Activated naive CD4-positive, alpha-beta T cell treated with anti-CD3 and anti-CD28 coated beads, Interleukin-2, amount 50 U/mL, for 16 hours (primary cell): ENCODE measurements around the gene KATNBL1.

Source experiments
- DNase-seq: peaks from one replicate; pipeline ENCODE4 v3.0.0-alpha.2; 2020

The KATNBL1 gene, protein sequence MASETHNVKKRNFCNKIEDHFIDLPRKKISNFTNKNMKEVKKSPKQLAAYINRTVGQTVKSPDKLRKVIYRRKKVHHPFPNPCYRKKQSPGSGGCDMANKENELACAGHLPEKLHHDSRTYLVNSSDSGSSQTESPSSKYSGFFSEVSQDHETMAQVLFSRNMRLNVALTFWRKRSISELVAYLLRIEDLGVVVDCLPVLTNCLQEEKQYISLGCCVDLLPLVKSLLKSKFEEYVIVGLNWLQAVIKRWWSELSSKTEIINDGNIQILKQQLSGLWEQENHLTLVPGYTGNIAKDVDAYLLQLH

DNA sequence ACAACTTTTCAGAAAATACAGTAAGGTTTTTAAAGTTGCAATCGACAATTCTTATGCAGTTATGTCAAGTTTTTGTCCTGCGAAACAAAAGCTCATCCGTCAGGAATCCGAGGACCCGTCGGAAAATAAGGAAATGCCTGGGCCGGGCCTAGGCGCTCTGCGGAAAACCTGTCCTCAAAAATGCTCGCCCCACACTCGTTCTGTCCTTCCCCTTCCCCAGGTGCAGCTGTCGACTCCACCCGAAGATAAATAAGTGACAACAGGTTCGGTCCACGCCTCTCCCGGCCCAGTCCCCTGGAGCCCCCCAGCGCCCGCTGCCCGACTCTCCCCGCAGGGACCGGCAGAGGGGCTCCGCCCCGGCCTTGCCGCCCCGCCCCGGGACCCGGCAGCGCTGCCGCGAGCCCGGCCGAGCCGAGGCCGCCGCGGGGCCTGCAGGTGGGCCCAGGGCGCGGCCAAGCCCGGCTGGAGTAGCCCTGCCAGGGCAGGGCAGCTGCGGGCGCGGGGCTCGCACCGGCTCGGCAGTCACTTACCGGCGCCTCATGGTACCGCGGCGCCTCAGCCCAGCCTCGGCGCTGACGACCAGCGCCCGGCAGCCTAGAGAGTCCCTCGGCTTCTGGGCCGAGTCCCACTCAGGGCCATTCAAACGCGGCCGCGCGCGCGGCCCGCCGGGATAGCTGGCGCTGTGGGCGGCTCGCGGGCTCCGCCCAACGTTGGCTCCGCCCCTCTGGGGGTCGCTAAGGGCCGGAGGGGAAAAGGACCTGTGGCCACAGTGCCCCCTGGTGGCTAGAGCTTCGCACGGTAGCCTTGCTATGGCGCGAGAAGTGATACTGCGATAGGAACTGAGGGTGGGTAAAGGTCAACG lies at the start of gene KATNBL1:
KATNBL1 (minus strand) TSS at position 676 of the 862 bp plus-strand sequence. CDS start 46,420 bp downstream, outside the sequence.
- peak; percentile 98 for DNase-seq

DNA sequence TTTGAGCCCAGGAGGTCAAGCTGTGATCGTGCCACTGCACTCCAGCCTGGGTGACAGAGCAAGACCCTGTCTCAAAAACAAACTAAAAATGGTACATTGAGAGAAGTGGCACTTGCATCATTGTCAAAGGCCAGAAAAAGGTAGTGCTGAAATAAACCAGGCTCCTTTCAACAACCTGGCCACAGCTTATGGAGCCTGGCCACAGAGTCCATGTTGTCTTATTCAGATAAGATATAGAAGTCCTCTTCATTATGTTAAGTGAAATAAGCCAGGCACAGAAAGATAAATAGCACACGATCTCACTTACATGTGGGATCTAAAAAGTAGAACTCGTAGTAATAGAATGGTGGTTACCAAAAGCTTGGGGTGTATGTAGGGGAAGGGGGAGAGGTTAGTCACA lies 49.7 kb upstream of the KATNBL1 start:
- DNase-seq, result no peak

DNA sequence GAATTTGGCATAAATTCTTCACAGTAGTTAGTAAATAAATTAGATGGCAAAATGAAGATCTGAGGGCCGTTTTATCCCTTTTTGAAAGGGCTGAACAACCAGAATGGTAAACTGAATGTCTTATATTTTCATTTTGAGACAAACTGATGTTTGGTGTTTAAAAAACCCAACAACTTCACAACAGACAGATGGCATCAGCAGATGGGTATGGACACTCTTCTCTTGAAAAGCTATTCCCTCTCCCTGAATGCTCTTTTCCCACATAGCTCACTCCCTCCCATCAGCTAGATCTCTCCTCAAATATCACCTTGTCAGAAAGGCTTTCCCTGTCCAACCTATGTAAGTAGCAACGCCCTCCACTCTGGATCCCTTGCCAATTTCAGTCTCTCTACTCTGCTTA lies 48.3 kb upstream of the KATNBL1 start:
- DNase-seq, result no peak

DNA sequence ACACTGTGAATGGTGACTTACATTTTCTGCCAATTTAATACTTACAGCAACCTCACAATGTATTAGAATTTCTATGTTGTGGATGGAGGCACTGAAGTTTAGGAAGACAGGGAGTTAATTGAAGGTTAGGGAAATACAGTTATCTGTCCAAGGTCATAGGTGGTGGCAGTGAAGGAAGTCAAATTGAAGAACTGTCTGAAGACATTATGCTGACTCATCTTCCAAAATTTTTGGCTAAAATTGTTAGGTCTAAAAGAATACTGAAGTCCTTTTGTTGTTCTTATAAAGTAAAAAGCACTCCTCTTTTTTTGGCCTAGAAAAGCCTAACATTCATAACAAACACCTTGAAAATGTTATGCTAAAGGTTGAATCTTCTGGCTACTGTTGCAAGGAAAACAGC lies 42.6 kb upstream of the KATNBL1 start:
- no peak for DNase-seq

DNA sequence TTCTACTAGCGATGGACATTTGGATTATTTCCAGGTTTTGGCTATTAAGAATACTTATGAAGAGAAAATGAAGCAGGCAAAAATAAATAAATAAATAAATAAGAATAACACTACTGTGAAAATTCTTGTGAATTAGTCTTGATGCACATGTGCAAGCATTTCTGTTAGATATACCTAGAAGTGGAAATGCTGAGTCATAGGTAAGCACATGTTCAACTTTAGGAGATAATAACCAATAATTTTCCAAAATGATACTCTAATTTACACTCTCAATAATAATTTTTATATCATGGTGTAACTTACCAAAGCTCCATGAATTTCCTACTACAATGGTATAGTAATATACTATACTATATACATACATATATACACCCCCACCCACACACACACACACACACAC lies 38.3 kb upstream of the KATNBL1 start:
- DNase-seq, result no peak

DNA sequence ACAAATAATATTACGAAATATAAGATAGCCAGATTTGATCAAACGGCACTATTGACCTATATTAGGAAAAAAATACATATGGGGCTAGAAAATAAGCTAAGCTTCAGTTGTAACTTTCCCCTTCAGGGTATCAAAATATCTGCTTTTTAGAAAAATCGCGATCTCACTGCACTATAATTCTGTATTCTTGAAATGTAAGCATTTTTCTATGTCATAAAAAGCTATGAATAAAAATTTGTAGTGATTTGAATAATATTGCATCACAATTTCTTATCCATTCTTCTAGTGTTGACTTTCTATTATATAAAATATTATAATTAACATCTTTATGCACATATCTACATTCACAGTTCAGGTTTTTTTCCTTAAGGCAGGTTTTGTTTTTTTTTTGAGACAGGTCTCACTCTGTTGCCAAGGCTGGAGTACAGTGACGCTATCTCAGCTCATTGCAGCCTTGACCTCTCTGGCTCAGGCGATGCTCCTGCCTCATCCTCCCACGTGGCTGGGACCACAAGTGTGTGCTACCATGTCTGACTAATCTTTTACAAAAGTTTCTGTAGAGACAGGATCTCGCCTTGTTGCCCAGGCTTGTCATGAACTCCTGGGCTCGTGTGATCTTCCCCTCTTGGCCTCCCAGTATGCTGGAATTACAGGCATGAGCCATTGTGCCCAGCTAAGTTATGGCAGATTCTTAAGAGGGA lies 36.5 kb upstream of the KATNBL1 start:
- no peak for DNase-seq

DNA sequence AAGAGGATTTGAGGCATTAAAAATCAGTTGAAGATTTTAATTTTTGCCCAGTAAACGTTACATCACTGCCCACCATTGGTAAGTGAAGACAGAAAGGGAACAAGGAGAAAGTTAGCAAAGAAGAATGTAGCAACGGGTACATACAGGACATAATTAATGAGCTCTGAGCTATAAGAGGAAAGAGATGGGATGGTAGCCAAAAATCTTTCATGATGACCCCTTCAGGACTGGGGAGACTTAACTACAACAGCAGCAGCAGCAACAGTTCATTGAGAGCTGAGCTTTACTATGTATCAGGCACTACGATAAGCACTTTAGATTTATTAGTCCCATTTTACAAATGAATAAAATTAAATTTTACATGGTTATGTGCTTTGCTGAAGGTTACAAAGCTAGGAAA lies 33.3 kb upstream of the KATNBL1 start:
- no peak for DNase-seq

DNA sequence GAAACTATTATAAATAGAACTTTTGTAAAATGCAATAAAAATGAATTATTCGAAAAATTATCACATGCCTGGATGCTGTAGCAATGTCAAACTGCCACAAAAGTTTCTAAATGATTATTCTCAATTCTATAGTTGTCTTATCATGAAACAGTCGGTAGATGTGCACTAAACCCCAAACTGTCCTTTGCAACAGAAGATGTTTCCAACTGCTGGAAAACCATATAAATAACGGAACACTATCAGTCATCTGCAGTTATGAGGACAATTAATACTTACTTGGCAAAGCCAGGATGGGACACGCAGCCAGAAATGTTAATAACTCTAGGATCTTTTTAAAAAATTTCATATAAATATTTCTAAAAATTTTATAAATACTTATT lies 32.4 kb upstream of the KATNBL1 start:
- DNase-seq, result no peak

DNA sequence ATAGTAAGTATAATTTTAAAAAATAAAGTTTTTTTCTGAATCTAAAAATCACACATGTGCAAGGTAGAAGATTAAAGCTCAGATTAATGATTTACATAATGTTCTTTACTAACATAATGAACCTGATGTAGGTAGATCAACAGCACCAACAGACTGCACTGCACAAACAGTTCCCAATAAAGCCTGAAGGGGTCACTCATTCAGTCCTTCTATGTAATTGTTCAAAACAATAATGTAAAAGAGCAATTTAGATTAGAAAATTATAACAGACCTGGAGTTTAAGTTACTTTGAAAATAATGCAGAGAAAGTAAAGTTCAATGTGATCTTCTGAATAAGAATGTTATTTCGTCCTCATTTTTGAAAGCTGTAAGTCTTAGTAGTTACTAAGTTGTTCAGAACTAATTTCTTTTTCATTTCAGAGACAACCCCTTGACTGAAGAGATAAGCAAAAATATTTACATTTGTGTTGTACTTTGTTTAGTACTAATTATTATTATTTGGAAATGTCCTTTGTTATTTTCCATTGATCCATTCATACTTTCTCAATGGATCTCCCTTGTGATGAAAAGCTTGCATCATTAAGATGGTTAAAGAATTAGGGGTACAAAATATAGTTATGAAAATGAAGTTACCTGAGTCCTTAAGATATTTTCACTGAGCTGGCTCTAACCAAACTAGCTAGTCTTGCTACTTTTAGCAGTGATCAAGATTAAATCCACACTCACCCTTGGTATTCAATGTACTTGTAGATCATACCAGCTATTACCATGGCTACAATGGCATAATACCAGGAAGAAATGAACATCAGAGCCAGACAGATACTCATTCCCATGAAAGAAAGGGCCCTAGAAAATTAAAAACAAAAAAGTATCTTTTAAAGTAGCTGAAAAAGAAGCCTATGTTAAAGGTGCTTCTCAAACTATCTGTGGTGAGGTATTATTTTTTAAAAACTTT lies 31.8 kb upstream of the KATNBL1 start:
- no peak for DNase-seq

DNA sequence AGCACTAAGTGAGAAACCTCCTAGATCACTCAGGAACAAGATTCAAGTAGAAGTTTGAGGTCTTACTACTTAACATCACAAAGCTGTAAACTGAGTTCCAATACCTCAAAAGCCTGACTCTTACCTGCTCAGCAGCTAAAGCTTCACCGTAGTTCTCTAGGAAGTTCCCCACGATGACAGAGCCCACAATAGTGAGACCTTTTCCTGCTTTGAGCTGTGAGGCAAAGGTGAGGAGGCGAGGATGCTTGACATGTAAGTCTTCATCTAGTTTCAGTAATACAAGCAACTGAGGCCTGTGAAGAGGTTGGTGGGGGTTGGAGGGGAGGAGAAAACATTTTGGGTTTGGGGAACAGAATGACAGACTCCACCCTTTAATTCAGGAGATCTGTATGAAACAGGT lies 30.6 kb upstream of the KATNBL1 start:
- no peak for DNase-seq

DNA sequence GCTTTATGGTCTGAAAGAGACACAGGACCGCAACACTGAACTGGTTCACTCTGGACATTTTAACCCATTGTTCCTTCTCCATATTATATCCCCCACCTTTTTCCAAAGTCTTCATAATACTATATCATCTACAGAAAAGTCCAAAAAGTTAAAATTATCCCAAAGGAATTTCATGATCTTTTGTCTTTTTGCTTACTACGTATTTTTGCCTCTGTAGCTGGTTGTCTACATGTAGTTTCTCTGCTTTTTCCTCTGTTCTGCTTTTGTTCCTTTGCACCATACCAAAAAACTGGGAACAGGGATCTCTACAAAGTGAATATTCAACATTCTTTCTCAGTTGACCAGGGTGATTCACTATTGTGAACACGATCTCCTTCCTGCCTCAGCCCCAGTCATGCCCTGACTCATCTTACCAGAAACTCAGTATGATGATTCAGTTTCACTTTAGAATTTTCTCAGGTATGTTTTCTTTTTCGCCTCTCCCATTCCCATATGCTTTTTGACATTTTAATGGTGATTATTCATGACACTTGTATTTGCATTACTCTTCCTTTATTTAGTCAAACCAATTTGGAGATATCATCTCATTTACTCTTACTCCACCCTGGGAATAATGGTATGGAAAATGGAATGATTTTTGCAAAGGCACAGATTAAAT lies 29.4 kb upstream of the KATNBL1 start:
- DNase-seq, result peak; percentile 50

DNA sequence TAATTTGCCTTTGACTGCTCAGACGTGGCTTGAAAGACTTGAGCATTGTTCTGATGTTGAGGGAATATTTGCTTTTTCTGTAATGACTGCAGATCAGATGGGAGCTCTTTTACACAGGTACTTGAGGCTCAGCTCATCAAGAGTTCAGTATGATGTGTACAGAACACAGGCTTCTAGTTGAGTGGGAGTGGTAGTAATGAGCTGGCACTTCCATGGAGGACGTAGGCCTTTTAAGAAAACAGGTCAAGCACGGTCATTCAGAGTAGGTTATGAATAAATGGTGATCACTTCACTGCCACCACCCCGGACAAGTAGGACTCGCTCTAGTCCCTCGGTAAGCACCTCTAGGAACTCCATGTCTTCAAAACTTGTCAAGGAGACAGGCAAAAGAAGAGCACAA lies 23.7 kb upstream of the KATNBL1 start:
- no peak for DNase-seq

DNA sequence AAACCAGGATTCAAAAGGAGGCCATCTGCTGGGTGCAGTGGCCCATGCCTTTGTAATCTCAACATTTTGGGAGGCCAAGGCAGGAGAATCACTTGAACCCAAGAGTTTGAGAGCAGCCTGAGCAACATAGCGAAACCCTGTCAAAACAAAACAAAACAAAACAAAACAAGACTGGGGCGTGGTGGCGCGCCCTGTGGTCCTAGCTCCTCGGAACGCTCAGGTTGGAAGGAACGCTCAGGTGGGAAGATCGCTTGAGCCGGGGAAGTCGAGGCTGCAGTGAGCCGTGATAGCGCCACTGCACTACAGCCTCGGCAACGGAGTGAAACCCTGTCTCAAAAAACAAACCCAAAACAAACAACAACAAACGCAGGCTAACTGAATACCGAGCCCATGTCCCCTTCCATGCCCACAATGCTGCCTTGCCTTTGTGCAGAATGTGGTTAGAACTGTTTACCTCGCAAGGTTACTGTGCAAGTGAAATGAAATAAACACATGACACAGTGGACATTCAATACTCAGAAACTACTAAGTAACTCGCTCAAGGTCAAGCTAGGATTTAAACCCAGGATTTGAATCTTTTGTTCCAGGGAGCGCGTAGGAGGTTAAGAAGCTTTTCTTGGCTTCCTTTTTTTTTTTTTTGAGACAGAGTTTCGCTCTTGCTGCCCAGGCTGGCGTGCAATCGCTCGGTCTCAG lies 14.2 kb upstream of the KATNBL1 start:
- DNase-seq, result no peak

DNA sequence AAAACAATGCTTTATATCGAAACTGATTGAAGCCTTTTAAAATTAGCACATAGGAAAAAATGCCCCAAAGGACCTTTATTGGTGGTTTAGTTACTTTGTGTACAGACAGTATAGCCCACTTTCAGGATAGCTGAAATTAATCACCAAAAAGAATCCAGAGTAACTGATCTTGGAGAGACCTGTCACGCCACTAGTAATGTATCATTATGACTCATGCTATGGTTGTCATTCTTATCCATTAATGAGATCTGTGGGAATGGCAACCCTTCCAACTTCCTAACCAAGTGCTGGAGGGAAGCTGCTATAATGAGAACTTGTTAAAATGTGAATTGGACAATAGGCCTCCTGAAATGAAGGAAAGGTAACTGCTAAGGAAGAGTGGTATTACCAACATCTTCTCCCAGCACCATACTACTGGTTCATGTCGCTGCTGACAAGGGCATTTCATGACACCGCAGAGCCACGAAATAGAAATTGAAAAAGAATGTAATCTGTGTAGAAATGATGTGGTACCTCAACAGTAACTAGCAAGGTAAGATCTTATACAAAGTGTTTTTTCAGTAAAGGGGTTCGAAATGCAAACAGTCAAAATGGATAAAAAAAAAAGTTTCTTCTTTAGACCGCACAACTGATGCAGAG lies 7.8 kb upstream of the KATNBL1 start:
- DNase-seq, result no peak

DNA sequence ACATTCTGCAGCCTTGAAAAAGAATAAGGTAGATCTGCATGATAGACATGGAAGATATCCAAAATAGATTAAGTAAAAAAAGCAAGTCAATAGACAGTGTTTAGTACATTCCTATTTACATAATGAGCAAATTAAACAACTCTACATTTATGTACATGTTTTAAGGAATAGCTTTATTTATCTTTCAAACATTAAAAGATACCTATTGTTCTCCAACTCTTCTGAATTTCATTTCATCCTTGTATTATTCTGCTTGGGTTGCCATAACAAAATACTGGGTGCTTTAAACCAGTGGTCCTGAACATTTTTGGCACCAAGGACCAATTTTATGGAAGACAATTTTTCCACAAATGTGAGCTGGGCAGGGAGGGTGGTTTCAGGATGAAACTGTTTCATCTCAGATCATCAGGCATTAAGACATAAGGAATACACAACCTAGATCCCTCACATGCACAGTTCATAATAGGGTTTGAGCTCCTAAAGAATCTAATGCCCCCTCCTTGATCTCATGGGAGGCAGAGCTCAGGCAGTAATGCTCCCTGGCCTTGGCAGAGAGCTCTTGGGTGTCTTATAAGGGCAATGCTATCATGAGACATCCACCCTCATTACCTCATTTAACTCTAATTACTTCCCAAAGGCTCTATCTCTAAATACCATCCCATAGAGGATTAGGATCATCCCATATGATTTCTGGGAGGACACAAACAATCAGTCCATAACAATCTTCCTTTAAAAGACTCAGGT lies 6.8 kb upstream of the KATNBL1 start:
- DNase-seq, result no peak

DNA sequence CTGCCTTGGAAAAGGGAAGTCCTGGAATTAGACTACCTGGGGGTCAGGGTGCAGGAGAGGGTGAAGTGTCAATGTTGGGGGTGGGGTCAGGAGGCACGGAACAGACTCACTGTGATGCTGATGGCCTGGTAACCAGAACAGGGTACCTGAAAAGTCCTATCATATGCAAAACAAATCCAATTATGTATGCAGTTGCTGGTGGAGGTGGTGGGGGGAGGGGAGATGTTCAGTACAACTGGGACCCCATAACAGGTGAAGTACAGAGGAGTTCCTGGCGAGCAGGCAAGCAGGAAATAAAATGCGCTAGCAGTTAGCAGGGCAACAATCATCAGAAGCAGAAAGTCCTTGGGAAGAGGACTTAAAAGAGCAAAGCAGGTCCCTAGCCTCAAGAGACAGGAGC lies 4.2 kb upstream of the KATNBL1 start:
- DNase-seq, result no peak

DNA sequence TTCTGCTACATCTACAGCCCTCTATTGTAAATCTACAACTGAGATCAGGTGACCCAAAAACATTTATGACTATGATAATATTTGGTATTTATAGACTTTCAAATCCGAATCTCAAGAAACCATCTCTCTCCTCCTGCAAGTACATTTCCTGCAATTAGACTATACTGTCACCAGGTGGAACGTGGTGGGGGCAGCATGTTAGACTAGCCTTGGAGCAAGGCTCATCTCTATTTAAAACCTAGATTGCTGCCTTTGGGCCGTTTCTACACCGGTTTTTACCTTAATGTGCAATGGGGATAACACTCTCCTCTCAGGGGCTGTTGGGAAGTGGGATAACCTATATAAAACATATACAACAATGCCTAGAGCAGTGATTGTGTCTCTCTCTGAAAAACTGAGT lies 3.8 kb upstream of the KATNBL1 start:
- DNase-seq, result no peak

DNA sequence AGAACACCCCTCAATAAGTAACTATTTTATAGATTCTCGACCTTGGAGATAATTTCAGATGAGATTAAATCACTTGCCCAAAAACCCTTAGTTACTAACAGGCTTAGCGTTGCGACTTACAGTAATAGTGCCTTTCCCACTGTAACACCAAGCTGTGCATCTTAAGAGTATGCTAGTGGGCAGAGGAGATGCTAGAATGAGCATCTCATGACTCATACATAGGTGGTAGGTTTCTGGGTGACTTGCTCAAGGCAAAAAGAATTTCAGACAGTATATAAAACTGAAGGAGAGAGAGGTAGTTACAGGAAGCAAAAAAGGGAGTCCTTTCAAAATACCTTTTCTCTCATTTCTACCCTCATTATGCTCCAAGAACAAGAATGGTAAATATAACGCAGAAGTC lies 3.9 kb downstream of the KATNBL1 start:
- DNase-seq, result no peak

DNA sequence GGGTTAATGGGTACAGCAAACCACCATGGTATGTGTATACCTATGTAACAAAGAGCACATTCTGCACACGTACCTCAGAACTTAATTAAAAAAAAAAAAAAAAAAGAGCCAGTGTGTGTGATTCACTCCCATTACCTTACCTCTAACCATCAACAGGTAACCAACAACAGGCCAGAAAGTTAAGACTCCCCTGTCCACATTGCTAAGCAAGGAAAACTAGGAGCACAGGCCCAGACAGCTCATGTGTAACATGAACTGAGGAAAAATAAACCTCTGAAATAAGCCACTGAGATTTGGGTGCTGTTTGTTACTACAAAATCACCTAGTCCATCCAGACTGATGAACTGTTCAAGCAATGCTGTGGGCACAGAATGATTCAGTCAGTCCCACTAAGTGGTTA lies 6.0 kb downstream of the KATNBL1 start:
- DNase-seq, result no peak

DNA sequence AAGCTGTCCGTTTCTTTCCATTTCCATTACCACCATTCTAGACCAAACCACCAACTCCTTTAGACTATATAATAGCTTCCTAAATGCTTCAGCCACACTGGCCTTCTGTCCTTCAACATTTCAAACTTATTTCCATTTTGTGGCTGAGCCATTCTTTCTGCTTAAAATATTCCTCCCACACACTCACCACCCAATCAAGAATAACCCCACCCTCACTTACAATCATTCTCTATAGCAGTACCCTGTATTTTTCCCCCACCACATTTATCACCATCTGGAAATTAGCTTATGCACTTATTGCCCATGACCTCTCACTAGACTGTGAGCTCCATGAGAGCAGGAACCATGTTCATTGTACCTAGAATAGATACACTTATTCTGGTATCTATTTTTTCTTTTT lies 6.6 kb downstream of the KATNBL1 start:
- DNase-seq, result no peak
